GM19372 (cell line): ENCODE measurements around the gene FUNDC2.

ENCODE experiments used
- ATAC-seq: cut with Tn5 transposase; IDR thresholded peaks from one replicate; pipeline ENCODE4 v1.9.1; 2021; ENCODE audit warnings: mild to moderate bottlenecking, low read depth, moderate library complexity; ENCODE audit not compliant: unreplicated experiment

FUNDC2 gene

GRCh38 chrX:155023907-155024833 lies 2.5 kb upstream of the FUNDC2 start:
- ATAC-seq: no peak

GRCh38 chrX:155026420-155026726 lies 271 bp upstream of the FUNDC2 start:
- ATAC-seq: no peak

GRCh38 chrX:155027509-155028066 lies 944 bp downstream of the FUNDC2 start:
- ATAC-seq: no peak

GRCh38 chrX:155028129-155028528 lies 1.5 kb downstream of the FUNDC2 start:
- ATAC-seq: no peak

- ATAC-seq: no peak
Measured at GRCh38 chrX:155028877-155029291, 2.2 kb downstream of the FUNDC2 start.

GRCh38 chrX:155031657-155032056 lies 5.0 kb downstream of the FUNDC2 start:
- no peak for ATAC-seq

GRCh38 chrX:155035688-155036087 lies 9.0 kb downstream of the FUNDC2 start:
- ATAC-seq: no peak

- ATAC-seq: no peak
Measured at GRCh38 chrX:155046129-155046810, 19.6 kb downstream of the FUNDC2 start.

GRCh38 chrX:155046811-155047528 lies 20.3 kb downstream of the FUNDC2 start:
- no peak for ATAC-seq

- ATAC-seq: no peak
Measured at GRCh38 chrX:155048977-155049619, 22.5 kb downstream of the FUNDC2 start.

- no peak for ATAC-seq
Measured at GRCh38 chrX:155052738-155053498, 26.3 kb downstream of the FUNDC2 start.

GRCh38 chrX:155053656-155054055 lies 27.0 kb downstream of the FUNDC2 start:
- no peak for ATAC-seq

- no peak for ATAC-seq
Measured at GRCh38 chrX:155054255-155054654, 27.6 kb downstream of the FUNDC2 start.

GRCh38 chrX:155055494-155055893 lies 28.9 kb downstream of the FUNDC2 start:
- ATAC-seq: no peak

GRCh38 chrX:155056471-155056870 lies 29.8 kb downstream of the FUNDC2 start:
- no peak for ATAC-seq

GRCh38 chrX:155056877-155057792 lies 30.5 kb downstream of the FUNDC2 start:
- no peak for ATAC-seq

GRCh38 chrX:155061760-155062159 lies 35.1 kb downstream of the FUNDC2 start:
- ATAC-seq: no peak

- ATAC-seq: no peak
Measured at GRCh38 chrX:155065035-155065734, 38.5 kb downstream of the FUNDC2 start.
